HG03066 (cell line): ENCODE data around the gene NOX1.
"Not testable (repeated sequence)": the region's sequence is repeated elsewhere in the genome, so short reads cannot be mapped to it uniquely, and the experiment has no call there.

Experiments used
- ATAC-seq: cut with Tn5 transposase; IDR thresholded peaks from one replicate; pipeline ENCODE4 v1.9.1; 2021; ENCODE audit warnings: low read depth; ENCODE audit not compliant: unreplicated experiment

Gene NOX1

DNA sequence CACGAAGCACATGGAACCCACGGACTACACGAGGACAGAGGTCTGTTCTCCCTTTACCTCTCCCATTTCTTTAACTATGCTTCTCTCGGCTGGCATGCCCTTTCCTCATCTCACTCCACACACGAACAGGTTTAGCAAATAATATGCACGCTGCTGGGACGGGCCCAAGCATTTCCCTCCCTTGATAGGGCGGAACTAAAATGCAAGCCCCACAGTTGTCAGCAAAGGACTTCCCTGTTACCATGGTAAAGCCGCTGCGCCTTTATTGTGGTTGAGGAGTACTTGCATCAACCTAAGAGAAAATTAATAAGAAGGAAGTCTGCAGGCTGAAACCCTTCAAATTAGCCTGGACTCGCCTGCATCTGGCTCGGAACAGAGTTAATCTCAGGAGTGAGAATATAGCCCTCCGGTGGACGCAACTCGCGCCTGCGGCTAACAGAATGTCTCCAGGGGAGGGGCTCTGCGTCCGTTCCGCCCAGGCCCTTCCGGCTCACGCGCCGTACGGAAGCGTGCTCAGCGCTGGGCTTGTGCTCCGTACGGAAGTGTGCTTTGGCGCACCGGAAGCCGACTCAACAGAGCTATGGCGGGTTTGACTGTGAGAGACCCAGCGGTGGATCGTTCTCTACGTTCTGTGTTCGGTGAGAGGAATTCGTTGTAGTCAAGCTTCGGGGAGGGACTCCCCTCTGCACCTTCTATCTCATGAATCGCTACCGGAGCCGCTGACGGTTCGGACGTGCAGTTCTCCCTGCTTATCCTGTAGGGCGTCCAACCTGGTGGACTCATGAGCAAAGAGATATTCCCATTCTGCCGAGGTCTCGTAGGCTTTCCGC, 54.1 kb downstream of the NOX1 start, which contains the start of gene CSTF2:
CSTF2 (plus strand) TSS at position 555 of the 830 bp plus-strand sequence; CDS start at position 581, 26 bp downstream.
- peak; percentile 99 for ATAC-seq

DNA sequence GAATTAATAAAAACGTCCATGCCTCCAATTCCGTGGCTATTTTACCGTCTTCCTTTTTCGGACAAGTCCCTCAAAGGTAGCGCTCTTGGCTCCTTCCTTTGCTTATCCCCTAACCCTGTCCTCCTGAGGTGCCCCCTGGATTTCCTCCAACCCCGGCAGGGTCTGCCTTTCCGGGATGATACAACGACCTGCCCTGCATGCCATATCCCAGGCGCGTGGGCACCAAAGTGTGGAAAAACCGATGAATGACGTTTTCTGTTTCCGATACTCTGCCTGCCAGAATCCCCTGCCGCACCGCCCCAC, 54.7 kb downstream of the NOX1 start:
- no peak for ATAC-seq

DNA sequence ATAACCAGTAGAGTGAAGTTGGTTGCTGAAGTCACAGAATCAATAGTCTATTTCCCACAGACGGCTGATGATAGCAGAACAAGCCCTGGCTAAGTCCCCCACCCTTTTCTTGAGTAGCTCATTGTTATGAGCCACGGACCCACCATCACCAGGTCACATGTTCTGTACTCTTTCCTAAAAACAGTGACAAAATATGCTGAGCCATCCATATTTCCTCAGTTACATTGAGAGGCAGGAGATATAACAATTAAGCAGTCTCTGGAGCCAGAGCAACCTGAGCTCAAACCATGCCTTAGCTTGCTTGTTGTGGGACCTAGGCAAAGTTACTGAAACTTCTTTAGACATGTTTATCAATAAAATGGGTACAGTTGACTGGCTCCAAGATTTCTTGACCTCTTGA, 56.8 kb downstream of the NOX1 start:
- ATAC-seq = no peak

DNA sequence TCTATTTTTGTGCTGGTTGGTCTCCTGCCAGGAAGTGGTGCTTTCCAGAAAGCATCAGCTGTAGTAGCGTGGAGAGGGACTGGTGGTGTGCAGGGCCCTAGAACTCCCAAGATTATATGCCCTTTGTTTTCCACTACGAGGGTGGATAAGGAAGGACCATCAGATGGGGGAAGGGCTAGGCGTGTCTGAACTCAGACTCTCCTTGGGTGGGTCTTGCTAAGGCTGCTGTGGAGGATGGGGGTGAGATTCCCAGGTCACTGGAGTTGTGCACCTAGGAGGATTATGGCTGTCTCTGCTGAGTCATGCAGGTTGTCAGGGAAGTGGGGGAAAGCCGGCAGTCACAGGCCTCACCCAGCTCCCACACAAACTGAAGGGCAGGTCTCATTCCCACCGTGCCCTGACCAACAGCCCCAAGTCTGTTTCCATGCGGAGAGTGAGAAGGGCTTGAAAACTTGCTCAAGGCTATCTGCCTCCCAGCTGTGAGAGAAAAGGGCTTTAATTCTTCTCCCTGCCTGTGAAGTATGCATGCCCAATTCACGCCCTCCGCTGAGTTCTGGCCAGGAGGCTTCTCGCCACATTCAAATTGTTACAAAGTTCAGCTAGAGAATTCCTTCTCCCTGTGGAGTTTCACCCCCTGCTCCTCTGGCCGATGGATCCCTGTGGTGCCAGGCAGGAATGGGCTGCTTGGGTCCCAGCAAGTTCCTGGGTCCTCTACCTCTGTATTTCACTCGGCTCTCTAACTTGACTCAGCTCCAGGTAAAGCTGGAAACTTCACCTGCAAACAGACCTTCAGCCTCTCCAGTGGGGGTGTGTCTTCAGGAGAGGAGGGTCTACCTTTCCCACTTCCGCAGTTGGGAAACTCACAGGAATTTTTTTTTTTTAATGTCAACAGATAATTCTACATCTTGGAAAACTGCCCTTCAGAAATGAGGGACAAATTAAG, 61.7 kb downstream of the NOX1 start:
- no peak for ATAC-seq

DNA sequence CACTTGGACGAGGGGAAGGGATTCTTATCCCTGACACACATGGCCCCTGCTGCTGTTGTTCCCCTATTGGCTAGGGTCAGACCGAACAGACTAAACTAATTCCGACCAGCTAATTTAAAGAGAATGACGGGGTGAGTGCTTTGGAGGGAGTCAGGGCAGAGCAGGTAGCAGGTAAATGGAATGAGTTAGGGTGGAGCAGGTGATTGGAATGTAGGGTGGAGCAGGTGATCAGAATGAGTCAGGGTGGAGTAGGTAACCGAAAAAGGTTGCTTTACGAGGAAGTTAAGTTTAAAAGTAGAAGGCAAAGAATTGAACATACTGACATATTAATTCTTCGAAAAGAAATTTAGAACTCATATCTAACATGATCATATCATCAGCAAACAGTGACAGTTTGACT, 65.9 kb downstream of the NOX1 start:
- not testable (repeated sequence) for ATAC-seq

DNA sequence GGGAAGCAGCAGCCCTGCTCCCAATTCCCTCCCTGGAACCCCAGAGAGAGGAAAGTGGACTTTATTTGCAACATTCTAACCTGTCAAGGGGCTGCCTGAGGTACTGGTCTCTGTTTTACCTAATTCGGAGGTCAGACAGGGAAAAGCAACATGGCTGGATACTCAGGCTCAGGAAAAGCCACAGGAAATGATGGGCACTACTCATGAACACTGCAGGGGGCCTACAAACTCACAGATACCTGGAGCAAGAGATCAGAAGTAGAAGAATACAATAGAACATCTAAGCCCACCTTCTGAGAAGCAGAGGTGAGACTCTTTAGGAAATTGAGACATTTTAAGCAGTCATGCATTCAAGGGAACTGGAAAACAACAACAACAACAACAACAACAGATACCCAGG, 69.4 kb downstream of the NOX1 start:
- ATAC-seq = no peak

DNA sequence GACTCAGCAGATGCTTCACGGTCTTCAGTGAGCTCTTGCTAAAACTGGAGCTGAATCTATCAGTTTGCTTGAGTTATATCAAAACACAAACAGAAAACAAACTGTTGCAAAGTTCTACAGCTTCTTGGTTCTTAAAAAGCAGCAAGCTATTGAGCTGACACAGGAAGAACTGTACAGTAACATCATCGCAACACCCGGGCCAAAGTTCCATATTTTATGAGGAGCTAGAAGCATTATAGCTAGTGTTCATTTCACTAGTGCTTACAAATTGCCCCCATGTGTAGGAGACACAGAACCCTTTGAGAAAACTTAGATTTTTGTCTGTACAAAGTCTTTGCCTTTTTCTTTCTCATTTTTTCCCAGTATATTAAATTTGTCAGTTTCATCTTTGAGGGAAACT, 71.3 kb downstream of the NOX1 start:
- ATAC-seq = no peak

DNA sequence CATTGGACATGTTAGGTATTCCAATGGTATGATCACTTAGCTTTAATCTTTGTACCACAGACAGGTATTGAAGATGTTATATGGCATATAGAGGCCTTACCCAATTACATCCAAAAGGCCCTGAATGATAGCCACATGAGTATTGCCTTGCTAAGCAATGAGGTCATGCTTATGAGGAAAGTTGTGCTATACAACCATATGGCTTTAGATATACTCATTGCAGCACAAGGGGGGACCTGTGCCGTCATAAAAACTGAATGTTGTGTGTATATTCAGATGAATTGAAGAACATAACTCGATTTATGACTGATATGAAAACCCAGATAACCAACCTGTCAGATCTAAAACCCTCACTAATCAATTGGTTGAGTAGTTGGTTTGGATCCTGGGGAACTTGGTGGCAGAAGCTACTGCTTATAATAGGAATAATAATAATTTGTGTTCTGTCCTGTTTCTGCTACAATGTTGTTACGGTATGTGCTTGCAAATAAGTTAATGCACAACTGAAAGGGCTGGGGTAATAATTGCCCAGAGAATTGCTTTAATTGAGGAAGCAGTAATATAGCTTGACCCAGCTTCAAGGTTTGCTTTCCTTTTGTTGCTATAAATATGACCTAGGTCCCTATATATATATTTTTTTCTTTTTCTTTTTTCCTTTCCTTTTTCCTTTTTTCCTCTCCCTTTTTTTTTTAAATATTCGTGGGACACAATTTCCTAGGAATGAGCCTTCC, 75.5 kb downstream of the NOX1 start:
- no peak for ATAC-seq

DNA sequence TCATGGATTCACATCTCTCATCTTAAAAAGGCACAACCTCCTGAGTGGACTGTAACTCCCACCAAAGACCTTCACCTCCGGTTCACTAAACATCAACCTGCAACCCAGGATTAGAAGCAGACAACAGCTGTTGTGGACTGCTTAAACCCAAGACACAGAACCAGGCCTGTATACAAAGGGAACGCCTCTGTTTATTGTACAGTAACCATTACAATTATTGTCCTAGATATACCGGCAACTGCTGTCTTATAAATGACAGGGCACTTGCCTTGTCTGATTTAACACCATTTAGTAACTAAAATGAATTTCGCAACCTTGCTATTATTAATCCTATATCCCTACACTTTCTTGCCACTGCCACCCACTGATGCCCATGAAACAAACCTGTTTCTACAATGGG, 76.8 kb downstream of the NOX1 start:
- ATAC-seq = no peak

DNA sequence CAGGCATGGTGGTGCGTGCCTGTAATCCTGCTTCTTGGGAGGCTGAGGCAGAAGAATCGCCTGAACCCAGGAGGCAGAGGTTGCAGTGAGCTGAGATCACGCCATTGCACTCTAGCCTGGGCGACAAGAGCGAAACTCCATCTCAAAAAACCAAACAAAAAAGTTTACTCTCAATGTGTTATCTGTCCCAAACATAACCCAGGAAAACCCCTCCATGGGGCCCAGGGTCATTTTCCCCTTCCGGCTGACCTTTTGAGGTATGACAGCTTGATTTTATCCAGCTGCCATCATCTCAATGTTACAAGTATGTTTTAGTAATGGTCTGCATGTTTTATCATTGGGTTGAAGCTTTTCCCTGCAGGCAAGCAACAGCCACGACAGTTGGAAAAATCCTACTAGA, 77.8 kb downstream of the NOX1 start:
- not testable (repeated sequence) for ATAC-seq
